ENCODE measurements around the gene VPS29.

DNA sequence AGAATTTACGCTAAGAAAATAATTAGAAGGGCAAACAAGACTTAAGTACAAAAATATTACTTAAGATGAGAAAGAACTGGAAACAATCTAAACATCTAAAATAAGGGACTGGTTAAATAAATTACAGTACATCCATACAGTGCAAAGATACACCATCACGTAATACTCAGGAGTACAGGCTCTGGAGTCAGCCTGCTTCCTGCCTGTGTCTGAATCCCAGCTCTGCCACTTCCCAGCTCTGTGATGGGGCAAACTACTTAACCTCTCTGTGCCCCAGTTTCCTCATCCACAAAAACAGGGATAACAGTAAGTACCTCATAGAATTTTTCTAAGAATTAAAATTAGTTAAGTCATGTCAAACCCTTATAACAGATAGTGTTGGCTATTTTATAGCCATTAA, 45.2 kb upstream of the VPS29 start:
- TF ChIP-seq CEBPB (IDR thresholded peaks at IDR 0.05; ENCODE audit: low read depth, low read length) (no peak), POLR2A (IDR thresholded peaks at IDR 0.05; ENCODE audit: low read depth, low read length) (no peak), RAD21 (IDR thresholded peaks at IDR 0.05; ENCODE audit: low read length) (no peak), MAZ (IDR thresholded peaks at IDR 0.05; ENCODE audit: borderline replicate concordance, low read depth, low read length) (no peak), MXI1 (IDR thresholded peaks at IDR 0.05; ENCODE audit: borderline replicate concordance, low read depth, low read length) (no peak), SMC3 (IDR thresholded peaks at IDR 0.05; ENCODE audit: low read depth, low read length) (no peak), RCOR1 (IDR thresholded peaks at IDR 0.05; ENCODE audit: insufficient replicate concordance, low read length) (no peak), RFX5 (IDR thresholded peaks at IDR 0.05; ENCODE audit: low read depth, low read length) (no peak)
- TF ChIP-seq, protein P1, sequence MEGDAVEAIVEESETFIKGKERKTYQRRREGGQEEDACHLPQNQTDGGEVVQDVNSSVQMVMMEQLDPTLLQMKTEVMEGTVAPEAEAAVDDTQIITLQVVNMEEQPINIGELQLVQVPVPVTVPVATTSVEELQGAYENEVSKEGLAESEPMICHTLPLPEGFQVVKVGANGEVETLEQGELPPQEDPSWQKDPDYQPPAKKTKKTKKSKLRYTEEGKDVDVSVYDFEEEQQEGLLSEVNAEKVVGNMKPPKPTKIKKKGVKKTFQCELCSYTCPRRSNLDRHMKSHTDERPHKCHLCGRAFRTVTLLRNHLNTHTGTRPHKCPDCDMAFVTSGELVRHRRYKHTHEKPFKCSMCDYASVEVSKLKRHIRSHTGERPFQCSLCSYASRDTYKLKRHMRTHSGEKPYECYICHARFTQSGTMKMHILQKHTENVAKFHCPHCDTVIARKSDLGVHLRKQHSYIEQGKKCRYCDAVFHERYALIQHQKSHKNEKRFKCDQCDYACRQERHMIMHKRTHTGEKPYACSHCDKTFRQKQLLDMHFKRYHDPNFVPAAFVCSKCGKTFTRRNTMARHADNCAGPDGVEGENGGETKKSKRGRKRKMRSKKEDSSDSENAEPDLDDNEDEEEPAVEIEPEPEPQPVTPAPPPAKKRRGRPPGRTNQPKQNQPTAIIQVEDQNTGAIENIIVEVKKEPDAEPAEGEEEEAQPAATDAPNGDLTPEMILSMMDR (conservative IDR thresholded peaks at IDR 0.05; ENCODE audit: low read depth, low read length): no peak
- TF ChIP-seq, protein P2, sequence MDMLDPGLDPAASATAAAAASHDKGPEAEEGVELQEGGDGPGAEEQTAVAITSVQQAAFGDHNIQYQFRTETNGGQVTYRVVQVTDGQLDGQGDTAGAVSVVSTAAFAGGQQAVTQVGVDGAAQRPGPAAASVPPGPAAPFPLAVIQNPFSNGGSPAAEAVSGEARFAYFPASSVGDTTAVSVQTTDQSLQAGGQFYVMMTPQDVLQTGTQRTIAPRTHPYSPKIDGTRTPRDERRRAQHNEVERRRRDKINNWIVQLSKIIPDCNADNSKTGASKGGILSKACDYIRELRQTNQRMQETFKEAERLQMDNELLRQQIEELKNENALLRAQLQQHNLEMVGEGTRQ (IDR thresholded peaks at IDR 0.05; ENCODE audit: low read depth, low read length): no peak

Measured in IMR-90 (cell line).